Adipose tissue (tissue), 3 donors: ENCODE measurements around the gene CLDN15. TPM values are rescaled to one million over a fixed set of nuclear protein-coding genes. Genes with fewer than 3 reads are reported as not detected.

Experiments
- H3K27ac ChIP-seq: one replicate; pipeline ENCODE4 v1.5.1; 2013; ENCODE audit warnings: low read depth, low read length
- WGBS, 3 donors: extraction: QIAGEN DNeasy Blood & Tissue Kit; methylation state at CpG; one replicate each; pipeline ENCODE4 v1.1.7; 2013; 5-methylcytosine and 5-hydroxymethylcytosine counted together
- polyA plus RNA-seq, 3 donors: library from polyadenylated mRNA; stranded (reverse); fragments of 200-250 nt; gene quantifications; one replicate each; pipeline ENCODE4 v1.2.3, GENCODE V29; 2013
- donor health status: healthy with polysubstance abuse.
- donor health status: Bipolar disorder and iron deficiency.
- donor health status: healthy.

The CLDN15 gene
- polyA plus RNA-seq, 3 donors, result 6.1 to 29.1 (median 22.9) TPM

DNA sequence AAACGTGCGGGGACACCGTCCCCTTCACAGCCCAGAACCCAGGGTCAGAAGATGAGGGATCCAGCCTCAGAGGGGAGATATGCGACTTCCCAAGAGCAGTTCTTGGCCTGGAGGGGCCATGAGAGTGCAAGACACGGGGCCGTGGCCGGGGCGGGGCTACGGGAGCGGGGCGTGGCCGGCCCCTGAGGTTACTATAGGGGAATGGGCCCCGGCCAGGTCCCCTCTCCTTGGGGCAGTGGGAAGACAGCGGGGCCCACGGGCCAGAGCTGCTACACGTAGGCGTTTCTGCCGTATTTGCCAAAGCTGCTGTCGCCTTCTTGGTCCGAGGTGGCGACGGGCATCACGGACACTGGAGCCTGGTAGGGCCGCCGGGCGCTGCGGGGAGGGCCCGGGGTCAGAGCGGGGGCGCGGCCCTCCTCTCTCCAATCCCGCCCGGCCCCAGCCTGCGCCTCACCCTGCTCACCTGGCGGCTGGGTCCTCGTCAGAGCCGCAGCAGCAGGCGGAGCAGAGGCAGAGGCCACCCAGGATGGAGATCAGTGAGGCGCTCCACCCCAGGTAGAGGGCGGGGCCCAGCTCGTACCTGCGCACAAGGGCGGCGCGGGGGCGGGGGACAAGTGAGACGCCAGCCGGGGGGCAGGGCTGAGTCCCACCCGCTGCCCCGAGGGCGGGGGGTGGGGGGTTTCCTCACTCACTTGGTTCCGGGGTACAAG lies 5.3 kb downstream of the CLDN15 start:
- H3K27ac ChIP-seq, result no peak overlapping the region
- WGBS, 3 donors, result 16 to 57% (median 45%) methylated on average over 47 to 52 of the region's 52 CpGs

DNA sequence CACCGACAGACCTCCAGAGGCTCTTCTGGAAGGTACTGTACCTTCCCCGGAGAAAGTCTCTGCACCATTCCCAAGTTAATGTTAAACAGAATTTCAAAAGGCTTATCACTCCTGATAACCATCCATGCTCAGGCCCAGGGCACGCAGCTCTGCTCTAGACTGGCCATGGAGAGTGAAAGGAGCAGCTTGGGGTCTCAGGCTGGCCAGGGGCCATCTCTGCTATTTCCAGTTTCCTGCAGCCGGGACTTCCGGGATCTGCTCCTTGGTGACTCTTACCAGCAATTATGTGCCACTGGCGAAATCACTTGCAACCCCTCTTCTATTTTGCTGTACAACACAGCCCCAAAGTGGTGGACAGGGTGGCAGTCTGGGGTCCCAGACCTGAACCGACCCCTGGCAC lies 6.0 kb downstream of the CLDN15 start:
- no peak overlapping the region for H3K27ac ChIP-seq
- 22 to 71% (median 65%) methylated on average over 7 of the region's 7 CpGs for WGBS, 3 donors

GRCh38 chr7:101226721-101227120 lies 10.9 kb downstream of the CLDN15 start:
- no peak overlapping the region for H3K27ac ChIP-seq
- WGBS, 3 donors, result 68 to 85% (median 69%) methylated on average over 7 to 9 of the region's 9 CpGs

DNA sequence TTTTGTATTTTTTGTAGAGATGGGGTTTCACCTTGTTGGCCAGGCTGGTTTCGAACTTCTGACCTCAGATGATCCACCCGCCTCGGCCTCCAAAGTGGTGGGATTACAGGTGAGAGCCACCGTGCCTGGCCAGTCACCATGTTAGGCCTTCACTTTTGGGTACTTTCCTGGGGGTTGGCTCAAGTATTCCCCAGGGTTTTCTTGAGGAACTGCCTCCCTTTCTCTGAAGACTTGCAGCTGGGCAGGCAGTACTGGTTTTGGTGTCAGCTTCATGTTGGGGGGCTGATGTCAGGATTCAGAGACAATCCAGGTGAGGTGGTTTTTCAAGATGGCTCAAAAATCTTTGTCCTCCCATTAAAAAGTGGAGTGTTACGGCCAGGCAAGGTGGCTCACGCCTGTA lies 12.0 kb downstream of the CLDN15 start:
- 93 to 96% (median 96%) methylated on average over 6 of the region's 6 CpGs for WGBS, 3 donors
- no peak overlapping the region for H3K27ac ChIP-seq

- WGBS, 3 donors, result 94 to 98% (median 96%) methylated on average over 14 to 15 of the region's 15 CpGs
- H3K27ac ChIP-seq, result no peak overlapping the region
Measured at GRCh38 chr7:101223528-101223927, 14.1 kb downstream of the CLDN15 start.

- 92 to 93% (median 92%) methylated on average over 25 to 27 of the region's 27 CpGs for WGBS, 3 donors
- no peak overlapping the region for H3K27ac ChIP-seq
Measured at GRCh38 chr7:101222275-101222830, 15.2 kb downstream of the CLDN15 start.

- WGBS, 3 donors, result 48 to 89% (median 86%) methylated on average over 5 of the region's 5 CpGs
- no peak overlapping the region for H3K27ac ChIP-seq
Measured at GRCh38 chr7:101220295-101220694, 17.3 kb downstream of the CLDN15 start.

DNA sequence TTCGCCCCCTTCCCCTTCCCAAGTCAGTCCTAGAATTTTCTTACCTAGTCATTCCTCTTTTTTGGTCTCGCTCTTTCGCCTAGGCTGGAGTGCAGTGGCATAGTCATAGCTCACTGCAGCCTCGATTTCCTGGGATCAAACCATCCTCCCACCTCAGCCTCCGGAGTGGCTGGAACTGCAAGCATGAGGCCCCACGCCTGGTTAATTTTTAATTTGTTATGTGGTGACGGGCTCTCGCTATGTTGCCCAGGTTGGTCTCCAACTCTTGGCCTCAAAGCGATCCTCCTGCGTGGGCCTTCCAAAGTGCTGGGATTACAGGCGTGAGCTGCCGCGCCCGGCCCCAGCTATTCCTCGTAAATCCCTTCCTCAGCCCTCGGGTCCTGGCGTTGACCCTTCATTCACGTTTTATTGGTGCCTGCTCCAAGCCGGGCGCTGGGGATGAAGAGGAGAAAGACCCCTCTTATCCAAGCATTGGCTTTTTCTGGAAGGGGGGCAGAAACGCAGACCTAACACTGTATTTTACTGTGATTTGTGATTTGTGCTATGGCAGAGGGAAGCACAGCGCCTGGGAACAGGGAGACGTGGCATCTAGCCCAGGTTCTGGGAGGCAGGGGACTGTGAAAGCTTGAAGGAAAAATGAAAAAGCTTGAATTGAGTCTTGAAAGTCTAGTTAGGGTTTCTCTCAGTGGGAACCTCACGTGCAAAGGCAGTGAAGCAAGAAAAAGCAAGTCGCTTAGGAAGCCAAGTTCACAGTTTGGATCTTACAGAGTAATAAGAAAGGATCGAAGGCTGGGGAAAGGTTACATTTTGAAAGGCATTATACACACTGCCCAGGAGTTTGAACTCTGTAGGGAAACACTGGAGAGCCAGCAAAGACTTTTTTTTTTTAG lies 19.1 kb downstream of the CLDN15 start:
- 5 to 8% (median 6%) methylated on average over 26 of the region's 26 CpGs for WGBS, 3 donors
- no peak overlapping the region for H3K27ac ChIP-seq

DNA sequence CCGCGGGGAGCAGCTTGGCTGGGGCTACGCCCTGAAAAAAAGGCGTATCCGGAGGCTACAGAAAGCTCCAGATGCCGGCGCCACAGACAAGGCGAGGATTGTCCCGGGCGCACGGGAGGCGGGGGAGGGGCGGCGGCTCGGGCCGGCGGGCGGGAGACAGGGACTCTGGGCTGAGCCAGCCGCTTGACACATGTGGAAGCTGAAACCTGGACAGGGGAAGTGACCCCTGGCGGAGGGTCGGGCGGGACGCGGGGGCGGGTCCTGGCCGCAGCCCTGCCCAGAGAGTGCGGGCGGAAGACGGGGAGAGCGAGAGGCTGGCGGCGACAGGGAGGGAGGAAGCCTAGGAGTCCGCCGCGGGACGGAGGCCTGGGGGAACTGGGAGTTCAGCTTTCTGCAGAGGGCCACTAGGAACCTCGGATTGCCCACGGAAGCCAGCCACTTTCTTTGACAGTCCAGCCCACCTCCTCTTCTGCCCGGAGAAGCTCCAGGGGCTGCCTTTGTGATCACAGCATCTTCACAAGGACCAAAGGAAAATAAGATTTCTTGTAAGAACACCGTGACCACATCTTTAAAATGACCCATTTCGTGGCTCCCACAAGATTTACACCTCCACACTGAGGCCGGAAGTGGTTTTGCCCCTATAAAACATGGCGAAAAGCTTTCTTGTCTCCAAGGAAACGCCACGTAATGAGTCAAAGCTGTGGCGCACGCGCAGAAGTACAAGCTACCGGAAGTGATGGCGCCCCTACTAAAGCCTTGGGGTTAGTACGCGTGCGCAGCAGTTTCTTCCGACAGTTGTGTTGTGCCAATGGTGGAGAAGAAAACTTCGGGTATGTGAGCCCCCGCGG lies 20.0 kb downstream of the CLDN15 start, which contains the start of the genes PLOD3 and ZNHIT1:
Gene PLOD3, minus strand, starts transcription at position 194 of the 848 bp plus-strand sequence. CDS start 307 bp downstream, outside the sequence.
Gene ZNHIT1, plus strand, starts transcription at position 778 of the 848 bp plus-strand sequence. Its CDS starts 31 bp downstream, at position 809.
- H3K27ac ChIP-seq, result no peak within 1 kb of the TSS
- WGBS, 3 donors, result 0 to 1% (median 1%) methylated on average over 51 to 57 of the region's 57 CpGs

- H3K27ac ChIP-seq, result no peak overlapping the region
- 1% methylated on average over 34 of the region's 34 CpGs for WGBS, 3 donors
Measured at GRCh38 chr7:101216860-101217387, 20.7 kb downstream of the CLDN15 start.

- 56 to 65% (median 57%) methylated on average over 31 of the region's 31 CpGs for WGBS, 3 donors
- H3K27ac ChIP-seq, result no peak overlapping the region
Measured at GRCh38 chr7:101216001-101216859, 21.4 kb downstream of the CLDN15 start.

DNA sequence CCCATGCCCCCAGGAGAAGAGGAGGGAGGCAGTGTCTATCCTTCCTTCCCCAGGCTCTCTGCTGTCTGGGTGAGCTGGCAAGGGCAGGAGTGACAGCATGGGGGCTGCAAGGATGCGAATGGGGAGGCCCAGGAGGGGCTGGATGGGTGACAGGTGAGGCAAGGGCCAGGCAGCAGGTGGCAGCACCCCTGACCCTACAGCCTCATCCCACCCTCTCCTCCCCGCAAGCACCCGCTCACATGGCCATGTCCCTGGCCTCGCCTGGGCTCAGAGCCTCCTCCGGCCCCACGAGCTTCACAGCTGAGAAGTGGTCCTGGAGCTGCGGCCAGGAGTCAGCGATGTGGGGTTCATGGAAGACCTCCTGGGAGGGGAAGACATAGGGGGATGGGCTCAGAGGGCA lies 25.6 kb downstream of the CLDN15 start:
- H3K27ac ChIP-seq, result no peak overlapping the region
- WGBS, 3 donors, result 92 to 99% (median 93%) methylated on average over 8 of the region's 8 CpGs

DNA sequence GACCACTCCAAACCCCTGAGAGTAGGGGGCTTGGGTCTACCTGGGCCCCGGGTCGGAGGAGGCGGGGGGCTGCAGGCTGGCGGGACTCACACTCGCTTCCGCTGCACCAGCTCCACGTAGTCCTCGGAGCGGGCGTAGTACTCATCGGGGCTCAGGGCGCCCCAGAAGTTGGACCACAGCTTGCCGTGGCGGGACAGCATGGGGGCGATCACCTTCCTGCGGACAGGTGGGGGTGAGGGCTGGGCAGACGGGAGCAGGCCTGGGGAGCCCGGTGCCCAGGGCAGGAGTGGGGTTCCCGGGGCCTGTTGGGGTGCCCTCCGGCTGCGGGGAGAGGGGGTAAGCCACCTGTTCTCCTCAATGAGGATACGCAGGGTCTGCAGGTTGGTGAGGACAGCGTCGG lies 26.1 kb downstream of the CLDN15 start:
- WGBS, 3 donors, result 96 to 97% (median 97%) methylated on average over 23 to 24 of the region's 24 CpGs
- H3K27ac ChIP-seq, result no peak overlapping the region

GRCh38 chr7:101210143-101210542 lies 27.5 kb downstream of the CLDN15 start:
- WGBS, 3 donors, result 93 to 96% (median 95%) methylated on average over 18 to 19 of the region's 19 CpGs
- H3K27ac ChIP-seq, result no peak overlapping the region

GRCh38 chr7:101208794-101209193 lies 28.8 kb downstream of the CLDN15 start:
- no peak overlapping the region for H3K27ac ChIP-seq
- WGBS, 3 donors, result 89 to 97% (median 93%) methylated on average over 14 of the region's 14 CpGs

- WGBS, 3 donors, result 94 to 98% (median 96%) methylated on average over 16 to 17 of the region's 17 CpGs
- H3K27ac ChIP-seq, result no peak overlapping the region
Measured at GRCh38 chr7:101207459-101207858, 30.1 kb downstream of the CLDN15 start.

DNA sequence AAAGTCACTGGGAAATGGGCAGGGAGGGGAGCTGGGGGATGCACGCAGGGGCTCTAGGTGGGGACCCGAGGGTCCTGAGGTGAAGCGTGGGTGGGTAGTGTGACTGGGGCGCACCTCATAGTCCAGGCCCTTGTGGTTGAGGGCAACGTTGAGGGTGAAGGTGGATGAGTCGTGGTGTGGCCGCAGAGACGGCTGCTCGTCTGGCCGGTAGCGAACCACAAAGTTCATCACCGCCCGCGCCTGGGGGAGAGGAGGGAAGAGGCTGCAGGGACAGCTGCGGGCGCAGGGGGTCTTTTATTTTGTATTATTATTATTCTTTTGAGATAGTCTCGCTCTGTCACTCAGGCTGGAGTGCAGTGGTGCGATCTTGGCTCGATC lies 30.9 kb downstream of the CLDN15 start:
- 89 to 91% (median 90%) methylated on average over 18 to 19 of the region's 19 CpGs for WGBS, 3 donors

More for the DNA sequence above, 30.9 kb downstream of the CLDN15 start:
- H3K27ac ChIP-seq, result no peak overlapping the region
